HG02852 (cell line): ENCODE measurements around the gene VSIG8.

ENCODE experiments used
- ATAC-seq: cut with Tn5 transposase; IDR thresholded peaks from one replicate; pipeline ENCODE4 v1.9.1; 2021; ENCODE audit warnings: mild to moderate bottlenecking, moderate library complexity; ENCODE audit not compliant: unreplicated experiment

The VSIG8 gene

GRCh38 chr1:159859767-159860322 lies 2.6 kb downstream of the VSIG8 start:
- ATAC-seq: no peak

- no peak for ATAC-seq
Observed at GRCh38 chr1:159857889-159858288, 4.6 kb downstream of the VSIG8 start.

GRCh38 chr1:159856576-159856975 lies 5.9 kb downstream of the VSIG8 start:
- ATAC-seq: no peak

GRCh38 chr1:159855709-159856108 lies 6.7 kb downstream of the VSIG8 start:
- no peak for ATAC-seq

- ATAC-seq: peak; percentile 77
Observed at GRCh38 chr1:159854693-159855192, 7.7 kb downstream of the VSIG8 start.

- peak; percentile 6 for ATAC-seq
Observed at GRCh38 chr1:159854116-159854692, 8.3 kb downstream of the VSIG8 start.

- ATAC-seq: no peak
Observed at GRCh38 chr1:159853417-159854115, 8.9 kb downstream of the VSIG8 start.

- no peak for ATAC-seq
Observed at GRCh38 chr1:159851407-159851806, 11.1 kb downstream of the VSIG8 start.

GRCh38 chr1:159849626-159850366 lies 12.7 kb downstream of the VSIG8 start:
- ATAC-seq: no peak

- no peak for ATAC-seq
Observed at GRCh38 chr1:159848326-159848725, 14.1 kb downstream of the VSIG8 start.

- no peak for ATAC-seq
Observed at GRCh38 chr1:159847231-159847630, 15.2 kb downstream of the VSIG8 start.

GRCh38 chr1:159845751-159846629 lies 16.5 kb downstream of the VSIG8 start:
- ATAC-seq: no peak

GRCh38 chr1:159843459-159843858 lies 19.0 kb downstream of the VSIG8 start:
- no peak for ATAC-seq

GRCh38 chr1:159841749-159842148 lies 20.7 kb downstream of the VSIG8 start:
- ATAC-seq: no peak

- peak; percentile 84 for ATAC-seq
Observed at GRCh38 chr1:159839116-159839849, 23.2 kb downstream of the VSIG8 start.

- ATAC-seq: peak; percentile 65
Observed at GRCh38 chr1:159838715-159839114, 23.7 kb downstream of the VSIG8 start.

- ATAC-seq: no peak
Observed at GRCh38 chr1:159835862-159836525, 26.5 kb downstream of the VSIG8 start.

GRCh38 chr1:159835356-159835755 lies 27.1 kb downstream of the VSIG8 start:
- no peak for ATAC-seq

- ATAC-seq: no peak
Observed at GRCh38 chr1:159832309-159832708, 30.1 kb downstream of the VSIG8 start.
